K562 (cell line): ENCODE data around the gene SIRPD. TPM values are rescaled to one million over a fixed set of nuclear protein-coding genes. Genes with fewer than 3 reads are reported as not detected.

Experiments used
- ARHGAP35 ChIP-seq: fragments of 450-650 bp; IDR thresholded peaks from 2 replicates; pipeline ENCODE4 v1.6.1; 2018; ENCODE audit not compliant: partially characterized antibody
- CREB5 ChIP-seq: fragments of 250-450 bp; sonication (Bioruptor Pico); IDR thresholded peaks from 2 replicates; pipeline ENCODE4 v1.5.0; 2020; ENCODE audit warnings: mild to moderate bottlenecking
- EGR1 ChIP-seq: fragments of 450-650 bp; conservative IDR thresholded peaks from 2 replicates; pipeline ENCODE4 v1.6.1; 2017; ENCODE audit warnings: mild to moderate bottlenecking
- FOXJ2 ChIP-seq: fragments of 200-800 bp; sonication (Bioruptor generic); IDR thresholded peaks from 2 replicates; pipeline ENCODE4 v1.6.1; 2016; ENCODE audit warnings: missing genetic modification characterization, missing compliant biosample characterization
- MNT ChIP-seq, 2 experiments: fragments of 450-650 bp; conservative IDR thresholded peaks; 2 replicates each; pipeline ENCODE4 v1.6.1; 2017; ENCODE audit warnings: mild to moderate bottlenecking in 2 of 2, moderate library complexity in 2 of 2
- MXI1 ChIP-seq: IDR thresholded peaks from 2 replicates; pipeline ENCODE4 v1.6.1; 2011; ENCODE audit warnings: low read depth, mild to moderate bottlenecking, improper control_type of control experiment, low read length
- NFIC ChIP-seq: fragments of 450-650 bp; IDR thresholded peaks from 2 replicates; pipeline ENCODE4 v1.6.1; 2017; ENCODE audit warnings: mild to moderate bottlenecking, inconsistent platforms
- NFYB ChIP-seq: IDR thresholded peaks from 2 replicates; pipeline ENCODE4 v1.6.1; 2011; ENCODE audit warnings: mild to moderate bottlenecking, moderate library complexity; ENCODE audit not compliant: insufficient read length; ENCODE audit errors: extremely low read depth
- NR3C1 ChIP-seq: sonication (generic); formaldehyde crosslinking; IDR thresholded peaks from 2 replicates; pipeline ENCODE4 v1.8.1; 2022; ENCODE audit warnings: missing genetic modification reagents
- PHF8 ChIP-seq: fragments of 200-600 bp; sonication (generic); IDR thresholded peaks from 2 replicates; pipeline ENCODE4 v1.6.1; 2012; ENCODE audit warnings: mixed run types, mild to moderate bottlenecking, inconsistent platforms, low read length, moderate library complexity, borderline replicate concordance
- RFX5 ChIP-seq: IDR thresholded peaks from 2 replicates; pipeline ENCODE4 v1.6.1; 2011; ENCODE audit warnings: low read depth, mild to moderate bottlenecking, improper control_type of control experiment, low read length
- SMC3 ChIP-seq: conservative IDR thresholded peaks from 2 replicates; pipeline ENCODE4 v1.6.1; 2011; ENCODE audit warnings: low read depth, low read length, improper control_type of control experiment; ENCODE audit not compliant: insufficient read depth
- SP1 ChIP-seq: sonication (generic); formaldehyde crosslinking; IDR thresholded peaks from 2 replicates; pipeline ENCODE4 v1.8.1; 2022; ENCODE audit warnings: mild to moderate bottlenecking, missing genetic modification reagents
- TCF3 ChIP-seq: sonication (generic); formaldehyde crosslinking; IDR thresholded peaks from 2 replicates; pipeline ENCODE4 v1.4.0; 2020; ENCODE audit warnings: mild to moderate bottlenecking, missing genetic modification reagents
- UBTF ChIP-seq, 2 experiments: IDR thresholded peaks; 2 replicates each; pipeline ENCODE4 v1.6.1; 2012; ENCODE audit warnings: improper control_type of control experiment in 2 of 2, low read depth in 2 of 2, low read length in 2 of 2, borderline replicate concordance in 1 of 2
- USF2 ChIP-seq: sonication (generic); formaldehyde crosslinking; IDR thresholded peaks from 2 replicates; pipeline ENCODE4 v1.5.0; 2020; ENCODE audit warnings: missing genetic modification reagents
- ZBTB26 ChIP-seq: fragments of 450-650 bp; formaldehyde crosslinking; IDR thresholded peaks from 2 replicates; pipeline ENCODE4 v1.4.0; 2022; ENCODE audit warnings: missing genetic modification characterization
- ZBTB43 ChIP-seq: sonication (generic); formaldehyde crosslinking; IDR thresholded peaks from 2 replicates; pipeline ENCODE4 v1.8.0; 2023; ENCODE audit warnings: mild to moderate bottlenecking, missing genetic modification reagents
- ZNF699 ChIP-seq: fragments of 250-450 bp; sonication (Bioruptor Pico); IDR thresholded peaks from 2 replicates; pipeline ENCODE4 v1.8.0; 2021; ENCODE audit warnings: mild to moderate bottlenecking, moderate library complexity; ENCODE audit not compliant: insufficient replicate concordance
- polyA plus RNA-seq, 8 experiments: library from polyadenylated mRNA; depleted of rRNA in 4 of 8; stranded (reverse) in 5 of 8; unstranded in 3 of 8; fragments of >200 nt; fragmentation: Nextera tagmentation in 2 of 8; fragmentation: Illumina TruSeq in 1 of 8; extraction: Ambion mirVana in 2 of 8; extraction: Trizol in 1 of 8; gene quantifications; 2 replicates each; pipeline versions ENCODE4 v1.2.1 to v1.2.3, GENCODE V29; 2011 to 2014; ENCODE audit warnings: inconsistent platforms in 1 of 8, missing spikeins in 1 of 8
- total RNA-seq, 7 experiments: library from RNA; depleted of rRNA in 6 of 7; stranded (reverse); fragments of >200 nt in 6 of 7; fragmentation: Illumina TruSeq in 2 of 7; extraction: Trizol in 2 of 7; gene quantifications; 2 replicates each; pipeline versions ENCODE4 v1.2.1 to v1.2.3, GENCODE V29; 2011 to 2021; ENCODE audit warnings: low replicate concordance in 1 of 7

SIRPD gene
- total and polyA plus RNA-seq, 9 of the 15 experiments (the other 6 are each of a cell fraction or from before 2014, with no cell fraction given), result not detected

GRCh38 chr20:1503564-1504227 lies 53.8 kb downstream of the SIRPD start (continued):
- TF ChIP-seq CREB5 (no peak), MNT (conservative IDR thresholded peaks at IDR 0.05) (no peak), NFIC (0 out of 2 replicates have a peak, but pooled peaks have one; percentile 6), EGR1 (no peak), NR3C1 (CRISPR knock-in tag) (no peak), USF2 (no peak), ZBTB43 (CRISPR knock-in tag) (no peak), FOXJ2 (tag) (no peak), TCF3 (no peak), RFX5 (no peak), SMC3 (peak; percentile 81), ZNF699 (CRISPR knock-in tag) (no peak), ZBTB26 (CRISPR knock-in tag) (no peak), MXI1 (no peak), PHF8 (no peak), UBTF (IDR thresholded peaks at IDR 0.05; ENCODE audit: borderline replicate concordance in 1 of 2, low read depth in 2 of 2, low read length in 2 of 2) (no peak), SP1 (CRISPR knock-in tag) (0 out of 2 replicates have a peak, but pooled peaks have one; percentile 33), ARHGAP35 (no peak), NFYB (no peak)
